CD4-positive, alpha-beta T cell treated with Interleukin-2 at 100 ng/mL for 4 hours (primary cell): ENCODE measurements around the gene MKI67.

Experiments used
- DNase-seq: peaks from one replicate; pipeline ENCODE4 v3.0.0-alpha.2; 2020; ENCODE audit warnings: low spot score

The MKI67 gene

DNA sequence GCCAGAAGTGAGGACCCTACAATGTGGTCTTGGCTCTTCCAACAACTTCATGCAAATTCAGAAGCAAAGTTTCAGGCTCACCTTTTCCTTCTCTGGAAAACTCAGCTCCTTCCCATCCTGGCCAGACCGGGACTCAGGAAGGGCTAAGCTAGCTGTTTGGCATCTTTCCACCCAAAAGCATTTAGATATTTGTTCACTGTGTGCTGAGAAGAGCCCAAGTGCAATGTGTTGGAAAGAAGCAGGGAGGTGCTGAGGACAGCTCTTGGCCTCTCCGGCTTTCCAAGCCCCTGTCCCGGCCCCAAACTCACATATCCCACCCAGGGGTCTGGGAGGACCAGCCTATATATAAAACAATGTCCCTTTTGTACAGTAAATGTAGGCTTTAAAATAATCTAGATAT, 44.5 kb downstream of the MKI67 start:
- DNase-seq: no peak

DNA sequence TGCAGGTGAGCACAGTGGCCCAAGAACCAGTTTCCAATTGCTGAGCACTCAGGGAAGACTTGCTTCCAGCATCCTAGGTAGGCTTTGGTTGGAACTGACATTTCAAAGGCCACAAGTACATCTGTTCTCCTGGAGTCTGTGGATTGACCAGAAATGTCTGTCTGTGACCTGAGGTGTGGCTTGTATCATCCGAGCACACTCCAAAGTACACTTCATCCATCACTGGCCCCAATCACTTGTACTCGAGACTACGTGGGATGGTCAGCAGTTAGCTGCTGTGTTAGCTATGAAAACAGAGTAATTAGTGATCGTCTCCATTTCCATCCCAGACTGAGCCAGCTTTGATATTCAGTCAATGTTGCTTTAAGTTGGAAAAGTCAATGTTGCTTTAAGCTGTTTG, 45.0 kb downstream of the MKI67 start:
- no peak for DNase-seq

DNA sequence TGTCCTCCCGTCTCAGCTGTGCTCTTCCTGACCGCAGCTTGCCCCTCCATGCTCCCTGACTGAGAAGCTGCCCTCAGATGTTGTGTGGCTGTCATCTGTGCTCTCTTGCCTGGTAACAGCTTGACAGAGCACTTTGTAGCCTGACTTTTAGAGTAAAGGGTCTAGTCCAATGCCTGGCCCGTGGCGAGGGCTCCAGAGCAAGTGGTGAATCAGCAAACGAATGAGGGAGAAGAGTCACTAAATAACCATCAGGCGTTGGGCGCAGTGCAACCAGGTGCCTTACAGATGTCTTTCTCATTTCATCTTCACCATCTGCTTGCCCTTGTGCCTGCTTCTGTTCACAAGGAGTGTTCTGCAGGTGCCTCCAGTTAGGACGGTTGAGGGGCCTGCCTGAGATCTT, 45.6 kb downstream of the MKI67 start:
- DNase-seq: no peak

DNA sequence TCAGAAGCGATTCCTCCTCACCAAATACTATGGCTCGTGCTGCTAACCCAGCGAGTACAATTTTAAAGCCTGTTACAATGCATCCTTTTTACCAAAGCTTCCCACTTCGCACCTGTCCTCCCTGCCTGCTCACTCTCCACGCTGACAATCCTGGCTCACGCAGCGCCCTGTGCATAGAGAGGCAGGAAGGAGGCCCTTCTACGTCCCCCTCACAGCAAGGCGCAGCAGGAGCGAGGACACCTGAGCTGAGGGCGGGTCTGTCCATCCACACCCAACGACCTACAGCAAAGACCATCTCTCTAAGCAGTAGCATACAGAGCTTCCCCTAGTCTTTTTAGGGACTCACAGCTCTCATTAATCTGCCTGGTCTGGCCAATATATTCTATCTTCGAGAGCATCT, 46.0 kb downstream of the MKI67 start:
- no peak for DNase-seq

DNA sequence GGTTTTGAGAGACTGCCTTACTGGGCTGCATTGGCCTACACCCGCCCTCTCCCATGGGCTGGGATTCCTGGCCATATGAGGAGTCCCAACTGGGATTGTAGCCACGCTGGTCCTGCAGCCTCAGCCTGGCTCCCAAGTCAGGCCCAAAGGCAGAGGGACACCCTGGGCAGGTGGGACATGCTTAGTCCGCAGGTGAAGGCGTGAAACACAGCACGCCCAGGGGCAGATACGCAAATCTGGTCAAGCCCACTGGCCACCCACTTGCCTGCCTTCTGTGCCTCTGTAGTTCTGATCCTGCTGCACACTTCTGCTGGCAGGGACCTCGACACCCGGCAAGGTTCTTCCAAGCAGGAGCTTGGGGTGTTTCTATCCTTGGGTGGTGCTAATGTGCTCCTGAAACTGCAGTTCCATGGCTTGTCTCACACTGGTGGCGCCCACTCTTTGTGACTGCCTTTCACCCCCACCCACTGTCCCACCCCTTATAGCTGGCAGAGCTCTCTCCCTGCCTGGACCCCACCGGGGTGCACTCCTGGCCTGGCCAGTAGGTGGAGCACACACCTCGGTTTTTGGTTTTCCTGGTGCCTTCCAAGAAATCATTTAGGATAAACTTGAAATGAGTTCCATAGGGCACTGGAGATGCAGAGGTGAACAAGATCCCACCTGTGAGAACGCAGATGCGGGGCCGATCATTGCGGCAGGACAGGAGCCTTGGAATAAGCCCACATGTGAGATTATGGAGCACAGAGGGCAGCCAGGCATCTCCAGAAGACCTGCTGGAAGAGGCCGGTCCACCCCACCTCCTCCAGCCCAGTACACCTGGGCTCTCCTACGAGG, 47.9 kb downstream of the MKI67 start:
- DNase-seq: peak; percentile 51

DNA sequence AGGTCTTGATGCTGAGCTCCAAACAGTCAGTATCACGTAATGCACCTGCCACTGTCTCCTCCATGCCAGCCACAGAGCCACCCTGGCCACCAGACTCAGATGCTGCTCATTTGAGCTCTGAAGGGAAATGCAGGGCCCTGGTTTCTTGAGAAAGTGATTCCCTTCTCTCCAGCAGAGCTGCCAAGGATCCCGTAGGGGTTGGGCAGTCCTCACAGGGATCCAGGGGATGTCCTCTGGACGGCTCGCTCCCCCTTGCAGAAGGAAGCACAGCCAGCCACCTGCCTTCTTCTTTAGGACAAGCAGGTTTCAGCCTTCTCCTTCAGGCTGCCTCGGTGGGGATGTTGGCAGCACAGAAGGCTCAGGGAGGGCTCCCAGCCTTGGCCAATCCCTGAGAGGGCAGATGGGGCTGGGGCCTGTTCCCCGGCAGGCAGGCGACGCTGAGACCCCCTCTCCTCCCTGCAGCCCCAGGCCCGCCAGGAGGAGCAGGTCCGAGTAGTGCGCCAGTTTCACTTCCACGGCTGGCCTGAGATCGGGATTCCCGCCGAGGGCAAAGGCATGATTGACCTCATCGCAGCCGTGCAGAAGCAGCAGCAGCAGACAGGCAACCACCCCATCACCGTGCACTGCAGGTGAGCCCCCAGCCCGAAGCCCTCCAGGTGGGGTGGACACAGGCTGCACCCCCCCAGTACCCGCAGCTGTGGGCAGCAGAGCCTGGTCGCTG, 48.9 kb downstream of the MKI67 start:
- no peak for DNase-seq

DNA sequence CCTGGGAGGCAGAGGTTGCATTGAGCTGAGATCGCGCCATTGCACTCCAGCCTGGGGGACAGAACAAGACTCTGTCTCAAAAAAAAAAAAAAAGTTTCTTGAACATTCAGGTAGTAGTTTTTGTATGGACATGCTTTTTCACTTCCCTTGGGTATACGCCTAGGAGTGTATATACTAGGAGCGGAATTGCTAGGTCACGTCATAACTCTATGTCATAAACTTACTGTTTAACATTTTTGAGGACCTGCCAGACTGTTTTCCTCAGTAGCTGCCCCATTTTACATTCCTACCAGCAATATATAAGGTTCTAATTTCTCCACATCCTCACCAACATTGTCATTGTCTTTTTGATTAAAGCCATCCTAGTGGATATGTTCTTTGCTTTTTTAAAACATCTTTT, 51.6 kb downstream of the MKI67 start:
- no peak for DNase-seq

DNA sequence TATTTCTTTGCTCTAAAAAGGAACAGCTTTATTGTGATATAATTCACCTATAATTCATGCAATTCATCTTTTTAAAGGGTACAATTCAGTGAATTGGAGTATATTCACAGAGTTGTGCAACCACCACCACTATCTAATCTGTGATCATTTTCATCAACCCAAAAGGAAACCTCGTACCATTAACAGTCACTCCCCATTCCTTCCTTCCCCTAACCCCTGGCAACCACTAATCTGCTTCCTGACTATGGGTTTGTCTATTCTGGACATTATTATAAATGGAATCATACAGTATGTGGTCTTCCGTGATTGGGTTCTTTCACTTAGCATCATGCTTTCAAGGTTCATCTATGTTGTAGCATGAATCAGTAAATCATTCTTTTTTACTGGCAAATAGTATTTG, 52.3 kb downstream of the MKI67 start:
- no peak for DNase-seq

DNA sequence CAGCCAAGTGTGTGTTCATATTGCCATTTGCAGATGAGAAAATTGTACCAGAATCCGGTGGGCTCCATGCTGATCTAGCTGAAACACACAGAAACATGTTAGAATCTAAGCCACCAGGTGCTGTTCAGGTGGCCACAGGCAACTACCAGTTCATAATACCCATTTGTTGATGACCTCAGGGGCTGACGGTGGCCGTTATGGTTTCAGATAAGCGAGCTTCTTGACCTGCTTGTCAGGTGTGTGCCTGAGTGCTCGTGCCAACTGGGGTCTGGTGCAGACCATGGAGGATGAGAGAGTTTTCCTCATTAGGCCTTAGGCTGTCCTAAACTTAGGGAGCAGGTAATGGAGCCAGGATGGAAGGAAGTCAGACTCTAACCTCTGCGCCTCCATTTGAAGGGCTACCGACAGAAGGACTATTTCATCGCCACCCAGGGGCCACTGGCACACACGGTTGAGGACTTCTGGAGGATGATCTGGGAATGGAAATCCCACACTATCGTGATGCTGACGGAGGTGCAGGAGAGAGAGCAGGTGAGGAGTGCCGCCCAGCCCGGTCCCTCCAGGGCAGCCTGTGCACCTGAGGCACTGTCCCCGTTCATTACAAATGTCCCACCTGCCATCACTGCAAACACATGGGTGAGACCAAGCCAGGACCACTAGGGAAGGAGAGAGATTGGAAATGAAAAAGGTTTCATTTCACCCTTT, 53.1 kb downstream of the MKI67 start:
- no peak for DNase-seq

DNA sequence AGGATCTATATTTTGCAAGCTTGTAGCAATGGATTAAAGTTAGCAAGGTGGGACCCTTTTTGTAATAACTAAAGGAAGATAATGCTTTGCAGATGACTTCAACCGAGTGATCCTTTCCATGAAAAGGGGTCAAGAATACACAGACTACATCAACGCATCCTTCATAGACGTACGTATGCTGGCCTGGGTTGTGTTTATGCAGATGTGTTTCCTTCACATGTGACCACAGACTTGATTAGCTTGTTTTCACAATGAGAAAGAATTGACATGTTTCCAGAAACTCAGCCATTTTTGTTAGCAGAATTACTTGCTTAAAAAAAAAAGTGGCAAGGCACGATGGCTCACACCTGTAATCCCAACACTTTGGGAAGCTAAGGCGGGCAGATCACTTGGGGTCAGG, 54.2 kb downstream of the MKI67 start:
- DNase-seq: no peak

DNA sequence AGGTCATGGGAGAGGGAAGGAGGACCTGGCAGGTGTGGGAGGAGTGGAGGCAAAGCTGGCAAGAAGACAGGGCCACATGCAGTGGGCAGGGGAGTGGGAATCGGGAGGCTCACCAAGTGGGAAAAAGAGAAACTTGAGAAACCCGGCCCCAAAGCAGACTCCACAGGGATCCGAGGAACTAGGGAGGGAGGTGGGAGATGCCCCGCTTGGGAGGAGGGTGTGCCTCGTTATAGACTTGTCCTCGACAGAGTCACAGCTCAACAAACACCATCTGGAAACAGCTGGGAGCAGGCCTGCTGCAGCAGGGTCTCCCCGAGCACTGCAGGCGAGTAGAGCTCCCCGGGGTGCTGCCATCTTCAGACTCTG, 54.8 kb downstream of the MKI67 start:
- DNase-seq: no peak

DNA sequence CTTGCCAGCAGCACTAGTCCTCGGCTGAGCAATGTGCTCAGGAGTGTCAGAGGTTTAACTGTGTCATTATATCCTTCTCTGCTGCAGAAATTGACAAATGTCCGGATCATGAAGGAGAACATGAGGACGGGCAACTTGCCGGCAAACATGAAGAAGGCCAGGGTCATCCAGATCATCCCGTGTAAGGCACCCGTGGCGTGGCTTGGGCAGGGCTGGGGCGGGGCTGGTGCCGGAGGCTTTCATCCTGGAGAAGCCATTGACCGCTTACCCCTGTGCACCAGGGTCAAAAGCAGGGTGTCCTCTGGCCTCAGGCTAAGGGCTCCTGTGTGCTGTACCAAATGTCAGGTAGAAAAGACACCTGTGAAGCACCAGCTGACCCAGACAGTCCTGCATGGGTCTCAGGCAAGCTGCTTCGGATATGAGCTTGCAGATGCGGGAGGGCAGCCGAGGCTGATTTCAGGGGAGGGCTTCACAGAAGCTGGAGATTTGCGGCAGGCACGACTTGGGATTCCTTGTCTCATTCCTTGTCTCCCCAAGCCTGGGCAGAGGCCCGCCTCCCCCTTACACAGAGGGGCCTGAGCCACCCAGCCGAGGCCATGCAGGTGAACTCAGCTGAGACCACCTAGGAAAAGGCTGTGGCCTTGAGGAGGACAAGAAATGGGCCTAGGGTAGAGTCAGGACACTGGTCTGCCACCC, 55.4 kb downstream of the MKI67 start:
- no peak for DNase-seq

DNA sequence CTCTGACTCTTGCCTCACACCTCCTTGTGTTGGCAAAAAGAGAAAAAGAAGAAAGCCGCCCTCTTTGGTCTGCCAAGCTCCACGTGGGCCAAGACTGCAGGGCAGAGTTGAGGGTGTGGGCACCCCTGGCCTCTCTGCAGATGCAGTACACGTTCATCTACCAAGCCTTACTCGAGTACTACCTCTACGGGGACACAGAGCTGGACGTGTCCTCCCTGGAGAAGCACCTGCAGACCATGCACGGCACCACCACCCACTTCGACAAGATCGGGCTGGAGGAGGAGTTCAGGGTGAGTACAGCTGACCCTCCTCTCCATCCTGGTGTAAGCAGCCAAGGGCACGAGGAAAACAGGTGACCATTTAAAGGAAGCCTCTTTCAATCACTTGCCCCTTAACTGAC, 56.1 kb downstream of the MKI67 start:
- no peak for DNase-seq

DNA sequence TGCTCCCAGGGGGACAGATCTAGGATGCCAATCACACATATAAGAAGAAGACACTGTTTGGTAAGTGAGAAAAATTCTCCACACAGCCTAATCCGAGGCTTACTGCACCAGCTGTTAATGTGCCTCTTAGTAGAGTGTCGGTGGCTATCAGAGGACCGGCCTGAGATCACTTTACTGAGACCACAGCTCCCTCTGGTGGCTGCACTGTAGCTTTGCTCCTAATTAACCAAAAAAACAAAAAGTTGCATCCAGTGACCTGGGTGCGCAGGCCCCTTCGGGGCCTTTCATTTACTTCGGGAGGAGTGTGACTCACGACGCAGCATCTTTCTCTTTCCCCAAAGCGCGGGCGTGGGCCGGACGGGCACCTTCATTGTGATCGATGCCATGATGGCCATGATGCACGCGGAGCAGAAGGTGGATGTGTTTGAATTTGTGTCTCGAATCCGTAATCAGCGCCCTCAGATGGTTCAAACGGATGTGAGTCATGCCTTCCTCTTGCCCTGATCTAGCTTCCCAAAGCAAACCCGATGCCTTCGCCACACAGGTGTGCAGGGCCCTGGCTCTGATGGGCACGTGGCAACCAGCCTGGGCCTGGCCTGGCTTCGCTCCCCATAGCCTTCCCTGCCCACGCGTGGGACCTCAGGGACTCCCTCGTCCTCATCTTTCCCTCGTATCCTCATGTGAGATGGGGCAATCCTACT, 56.7 kb downstream of the MKI67 start:
- DNase-seq: peak; percentile 80

DNA sequence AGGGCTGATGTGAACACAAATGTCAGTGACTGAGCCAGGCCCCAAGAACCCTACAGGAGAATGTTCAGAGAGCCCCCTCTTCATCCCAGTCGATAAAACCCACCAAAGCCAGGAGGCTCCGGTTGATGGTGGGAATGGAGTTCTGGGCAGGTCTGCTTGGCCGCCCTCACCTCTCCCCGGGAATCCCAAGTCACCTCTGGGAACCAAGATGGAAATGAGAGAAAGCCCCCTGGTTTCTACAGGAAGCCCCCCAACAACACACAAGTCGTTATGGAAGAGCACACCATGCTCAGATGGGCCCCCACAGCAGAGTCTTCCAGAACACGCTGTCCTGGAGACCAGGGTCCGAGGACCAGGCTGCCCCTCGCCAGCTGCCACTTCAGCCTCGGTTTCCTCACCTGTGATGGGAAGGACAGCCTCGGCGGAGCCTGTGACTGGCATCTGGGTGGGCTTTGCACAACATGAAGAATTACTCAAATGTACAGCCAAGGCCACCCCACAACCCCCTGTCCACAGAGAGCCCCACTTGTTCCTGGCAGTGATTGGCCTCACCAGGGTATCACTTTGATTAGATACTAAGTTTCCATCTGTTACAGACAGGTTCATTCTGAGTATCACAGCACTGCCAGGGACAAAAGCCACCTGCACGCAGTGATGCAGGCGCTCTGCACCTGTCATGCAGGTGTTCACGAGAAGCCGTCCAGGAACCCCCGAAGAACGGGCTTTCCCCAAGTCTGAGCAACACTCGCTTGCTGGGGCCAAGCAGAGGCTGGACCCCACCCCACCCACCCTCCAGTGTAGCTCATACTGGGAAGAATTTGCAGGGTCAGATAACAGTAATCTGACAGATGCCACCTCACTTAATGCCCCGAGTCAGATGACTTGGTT, 57.6 kb downstream of the MKI67 start:
- DNase-seq: no peak

DNA sequence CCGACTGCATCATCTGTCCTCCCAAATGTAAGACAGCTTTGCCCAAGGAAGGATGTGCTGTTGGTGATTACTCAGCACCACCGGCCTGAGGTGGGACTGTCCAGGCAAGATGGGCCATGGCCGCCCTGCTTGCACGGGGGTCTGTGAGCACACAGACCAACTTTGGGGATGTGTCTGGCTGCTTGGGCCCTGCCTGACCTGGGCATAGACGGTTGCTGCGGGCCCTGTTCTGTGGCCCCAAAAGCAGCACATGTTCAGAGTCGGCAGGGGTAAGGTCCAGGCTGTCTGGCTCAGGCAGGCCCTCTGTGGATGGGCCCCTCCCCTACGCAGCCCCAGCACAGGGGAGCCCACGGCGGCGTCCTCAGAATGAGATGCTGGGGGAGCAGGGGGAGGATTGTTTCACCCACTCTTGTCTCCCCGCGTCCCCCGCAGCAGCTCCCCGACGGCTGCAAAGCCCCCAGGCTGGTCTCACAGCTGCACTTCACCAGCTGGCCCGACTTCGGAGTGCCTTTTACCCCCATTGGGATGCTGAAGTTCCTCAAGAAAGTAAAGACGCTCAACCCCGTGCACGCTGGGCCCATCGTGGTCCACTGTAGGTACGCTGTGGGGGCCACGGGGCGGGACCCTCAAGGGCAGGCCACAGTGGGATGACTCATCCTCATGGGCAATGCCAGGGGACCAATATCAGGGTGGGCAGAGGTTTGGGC, 58.4 kb downstream of the MKI67 start:
- no peak for DNase-seq

DNA sequence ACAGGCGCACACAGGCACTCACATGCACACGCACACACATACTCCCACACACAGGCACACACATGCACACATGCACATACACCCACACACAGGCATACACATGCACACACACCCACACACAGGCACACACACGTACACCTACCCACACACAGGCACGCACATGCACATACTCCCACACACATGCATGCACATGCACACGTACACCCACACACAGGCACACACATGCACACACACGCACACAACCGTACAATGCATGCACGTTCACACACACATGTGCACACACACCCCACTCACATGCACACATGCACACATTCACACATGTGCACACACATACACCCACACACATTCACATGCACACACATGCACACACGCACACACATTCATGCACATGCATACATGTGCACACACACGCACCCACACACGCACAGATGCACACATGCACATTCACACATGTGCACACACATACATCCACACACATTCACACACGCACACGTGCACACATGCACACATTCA, 59.3 kb downstream of the MKI67 start:
- no peak for DNase-seq

DNA sequence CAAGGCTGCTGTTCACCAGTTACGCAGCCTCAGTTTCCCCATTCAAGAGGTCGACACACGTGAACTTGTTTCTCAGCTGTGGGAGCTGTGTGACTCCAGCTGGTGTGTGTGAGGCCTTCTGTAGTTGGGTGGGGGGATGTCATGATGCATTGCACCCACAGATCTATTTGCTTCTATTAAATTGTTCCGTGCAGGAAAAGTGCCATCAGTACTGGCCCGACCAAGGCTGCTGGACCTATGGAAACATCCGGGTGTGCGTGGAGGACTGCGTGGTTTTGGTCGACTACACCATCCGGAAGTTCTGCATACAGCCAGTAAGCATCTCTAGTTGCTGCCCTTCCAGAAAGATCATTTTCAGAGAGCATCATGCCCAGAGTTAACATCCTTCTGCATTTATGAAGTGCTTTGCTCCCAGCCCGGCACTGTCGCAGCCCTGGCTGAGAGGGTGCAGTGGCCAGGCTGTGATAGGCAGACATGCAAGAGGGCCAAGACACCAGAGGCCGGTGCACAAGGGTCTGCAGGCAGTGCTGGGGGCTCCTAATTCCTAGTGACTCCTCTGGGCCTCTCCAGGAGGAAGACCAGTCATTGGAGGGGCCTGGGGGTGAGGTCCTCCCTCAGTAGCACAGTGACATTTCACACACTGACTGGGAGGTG, 60.2 kb downstream of the MKI67 start:
- no peak for DNase-seq

DNA sequence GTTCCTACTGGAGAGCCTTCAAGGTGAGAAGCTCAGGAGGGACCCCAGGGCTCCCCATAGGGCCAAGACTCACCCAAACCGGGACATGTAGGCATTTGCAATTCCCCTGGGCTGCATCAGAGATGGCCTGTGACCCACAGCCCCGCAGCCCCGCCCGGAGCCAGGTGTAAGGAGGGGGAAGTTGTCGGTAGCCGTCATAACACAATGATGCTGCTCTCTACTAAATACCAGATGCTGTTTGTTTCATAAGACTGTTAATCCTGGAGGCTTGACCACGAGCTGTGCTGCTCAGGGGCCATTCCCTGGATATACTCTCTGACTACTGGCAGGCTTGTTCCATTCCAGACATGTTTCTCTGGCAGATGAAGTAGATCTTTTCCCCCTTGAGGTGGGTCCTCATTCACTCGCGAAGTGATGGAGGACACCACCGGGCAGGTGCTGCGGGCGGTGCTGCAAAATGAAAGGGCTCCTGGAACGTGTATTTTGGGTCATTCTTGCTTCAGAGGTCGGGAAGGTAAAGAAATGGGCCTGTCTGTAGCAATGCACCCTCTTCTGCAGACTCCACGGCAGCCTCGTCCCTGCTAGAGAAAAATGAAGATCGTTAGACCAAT, 61.1 kb downstream of the MKI67 start:
- DNase-seq: no peak
